Measurements from ENCODE around the gene ITPKB. TPM values are rescaled to one million over a fixed set of nuclear protein-coding genes. Genes with fewer than 3 reads are reported as not detected.
"Not testable (repeated sequence)": the region's sequence is repeated elsewhere in the genome, so short reads cannot be mapped to it uniquely, and the experiment has no call there.

The ITPKB gene
- total RNA-seq, 1 donor from 2014 or later, result 1.6 TPM

DNA sequence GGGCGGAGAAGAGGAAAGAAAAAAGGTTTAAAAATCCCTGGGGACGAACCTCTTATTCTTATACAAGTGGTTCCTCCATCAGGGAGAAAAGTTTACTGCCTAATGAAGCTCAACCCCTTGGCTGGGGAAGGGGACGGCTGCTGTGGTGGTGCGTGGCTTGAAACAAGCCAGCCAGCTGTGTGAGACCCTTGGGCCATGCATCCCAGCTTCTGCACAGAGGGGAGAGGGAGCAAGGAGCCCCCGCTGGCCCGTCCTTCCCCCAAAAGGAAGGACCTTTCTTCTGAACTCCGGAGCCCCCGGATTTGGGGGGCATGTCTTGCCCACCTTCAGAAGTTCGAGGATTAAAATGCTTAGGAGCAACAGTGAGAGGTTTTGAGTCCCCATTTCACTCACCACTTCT, 123.2 kb downstream of the ITPKB start:
- DNase-seq (ENCODE audit: low spot score), result no peak
- no peaks in the 10 kb centered on the region for H3K27me3 ChIP-seq
- no peak for TF ChIP-seq EZH2 (IDR thresholded peaks at IDR 0.05)
- TF ChIP-seq, protein P1, sequence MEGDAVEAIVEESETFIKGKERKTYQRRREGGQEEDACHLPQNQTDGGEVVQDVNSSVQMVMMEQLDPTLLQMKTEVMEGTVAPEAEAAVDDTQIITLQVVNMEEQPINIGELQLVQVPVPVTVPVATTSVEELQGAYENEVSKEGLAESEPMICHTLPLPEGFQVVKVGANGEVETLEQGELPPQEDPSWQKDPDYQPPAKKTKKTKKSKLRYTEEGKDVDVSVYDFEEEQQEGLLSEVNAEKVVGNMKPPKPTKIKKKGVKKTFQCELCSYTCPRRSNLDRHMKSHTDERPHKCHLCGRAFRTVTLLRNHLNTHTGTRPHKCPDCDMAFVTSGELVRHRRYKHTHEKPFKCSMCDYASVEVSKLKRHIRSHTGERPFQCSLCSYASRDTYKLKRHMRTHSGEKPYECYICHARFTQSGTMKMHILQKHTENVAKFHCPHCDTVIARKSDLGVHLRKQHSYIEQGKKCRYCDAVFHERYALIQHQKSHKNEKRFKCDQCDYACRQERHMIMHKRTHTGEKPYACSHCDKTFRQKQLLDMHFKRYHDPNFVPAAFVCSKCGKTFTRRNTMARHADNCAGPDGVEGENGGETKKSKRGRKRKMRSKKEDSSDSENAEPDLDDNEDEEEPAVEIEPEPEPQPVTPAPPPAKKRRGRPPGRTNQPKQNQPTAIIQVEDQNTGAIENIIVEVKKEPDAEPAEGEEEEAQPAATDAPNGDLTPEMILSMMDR (IDR thresholded peaks at IDR 0.05), result no peak
- no peak for TF ChIP-seq EZH2phosphoT487 (IDR thresholded peaks at IDR 0.05)
- Mint-ChIP-seq H3K27me3 (ENCODE audit: insufficient read depth, low read depth) (peaks cover 7% of the 10 kb centered on the region), H3K4me3 (no peak overlapping the region), H3K27ac (no peak overlapping the region), H3K9me3 (peaks cover 8% of the 10 kb centered on the region), H3K4me1 (no peaks in the 10 kb centered on the region), H3K36me3 (no peaks in the 10 kb centered on the region)
- no peaks in the 10 kb centered on the region for H3K9me3 ChIP-seq (ENCODE audit: low read depth)
- no peaks in the 10 kb centered on the region for H3F3A ChIP-seq (ENCODE audit: low read depth)
- H3K36me3 ChIP-seq, result no peaks in the 10 kb centered on the region
- no peak overlapping the region for H3K4me3 ChIP-seq
- H2AFZ ChIP-seq (replicated peaks), result peak overlapping the region; percentile 26
- H3K79me2 ChIP-seq (ENCODE audit: low read depth), result no peaks in the 10 kb centered on the region
- no peak overlapping the region for H3K9ac ChIP-seq
- no peak overlapping the region for H3K27ac ChIP-seq
- no peaks in the 10 kb centered on the region for H3K4me1 ChIP-seq
- no peaks in the 10 kb centered on the region for H4K20me1 ChIP-seq (ENCODE audit: low read depth)
- no peak overlapping the region for H3K4me2 ChIP-seq

DNA sequence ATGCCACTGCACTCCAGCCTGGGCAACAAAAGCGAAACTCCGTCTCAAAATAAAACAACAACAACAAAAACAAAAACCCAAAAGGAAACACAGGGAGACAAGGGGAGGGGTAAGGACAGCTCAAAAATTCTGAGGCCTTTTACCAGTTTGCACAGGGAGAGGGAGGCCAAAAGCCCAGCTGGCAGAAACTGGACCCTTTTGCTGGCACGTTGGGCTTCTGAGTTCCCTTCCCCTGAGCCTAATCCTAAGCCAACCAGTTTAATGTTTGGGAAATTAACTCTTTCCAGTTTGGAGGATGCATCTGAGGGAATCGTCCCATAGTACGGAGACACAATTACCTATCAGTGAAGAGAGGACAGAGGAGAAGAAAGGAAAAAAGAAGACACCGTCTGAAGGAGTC, 127.1 kb downstream of the ITPKB start:
- not testable (repeated sequence) for H3K9me3 Mint-ChIP-seq; H2AFZ ChIP-seq (replicated peaks); H3K79me2 ChIP-seq (ENCODE audit: low read depth); H3K4me1 Mint-ChIP-seq; H3K27ac ChIP-seq; H3K4me3 ChIP-seq; H3K4me2 ChIP-seq; H4K20me1 ChIP-seq (ENCODE audit: low read depth); H3K27ac Mint-ChIP-seq; H3K4me3 Mint-ChIP-seq; H3K36me3 ChIP-seq; H3K27me3 Mint-ChIP-seq (ENCODE audit: insufficient read depth, low read depth); H3K27me3 ChIP-seq; H3K9ac ChIP-seq; DNase-seq (ENCODE audit: low spot score); H3F3A ChIP-seq (ENCODE audit: low read depth); H3K4me1 ChIP-seq; H3K36me3 Mint-ChIP-seq; H3K9me3 ChIP-seq (ENCODE audit: low read depth)

DNA sequence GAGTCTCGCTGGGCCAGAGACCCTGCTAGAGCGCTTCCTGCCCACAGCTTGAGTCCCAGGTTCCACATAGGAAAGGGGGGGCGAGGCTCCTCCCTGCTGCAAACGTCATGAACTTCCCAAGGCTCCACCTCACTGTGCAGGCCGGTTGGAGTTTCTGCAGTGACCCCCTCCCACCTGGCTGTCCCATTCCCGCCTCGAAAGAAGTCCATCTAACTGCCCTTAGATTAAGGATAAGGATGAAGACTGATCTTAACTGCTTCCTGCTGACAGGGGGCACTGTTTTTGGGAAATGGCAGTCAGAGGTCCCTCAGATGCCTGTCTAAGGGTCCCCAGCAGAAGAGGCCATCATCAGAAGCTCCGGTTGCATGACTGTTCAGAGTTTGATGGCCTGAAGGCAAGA, 127.8 kb downstream of the ITPKB start:
- Histone ChIP-seq H3K36me3 (no peaks in the 10 kb centered on the region), H3K27ac (no peak overlapping the region), H3K27me3 (no peaks in the 10 kb centered on the region), H3F3A (ENCODE audit: low read depth) (no peaks in the 10 kb centered on the region), H3K4me3 (no peak overlapping the region), H3K9me3 (ENCODE audit: low read depth) (no peaks in the 10 kb centered on the region), H2AFZ (replicated peaks) (no peak overlapping the region), H3K4me1 (peaks cover 3% of the 10 kb centered on the region), H3K79me2 (ENCODE audit: low read depth) (no peaks in the 10 kb centered on the region), H4K20me1 (ENCODE audit: low read depth) (no peaks in the 10 kb centered on the region), H3K9ac (no peak overlapping the region), H3K4me2 (no peak overlapping the region)
- H3K4me3 Mint-ChIP-seq, result no peak overlapping the region
- no peak for DNase-seq (ENCODE audit: low spot score)
- H3K9me3 Mint-ChIP-seq, result peaks cover under 1% of the 10 kb centered on the region
- peaks cover 4% of the 10 kb centered on the region for H3K4me1 Mint-ChIP-seq
- H3K27ac Mint-ChIP-seq, result no peak overlapping the region
- no peak for TF ChIP-seq EZH2 (IDR thresholded peaks at IDR 0.05)
- TF ChIP-seq, protein P1 (IDR thresholded peaks at IDR 0.05), result no peak
- no peaks in the 10 kb centered on the region for H3K36me3 Mint-ChIP-seq
- H3K27me3 Mint-ChIP-seq (ENCODE audit: insufficient read depth, low read depth), result peaks cover 4% of the 10 kb centered on the region

DNA sequence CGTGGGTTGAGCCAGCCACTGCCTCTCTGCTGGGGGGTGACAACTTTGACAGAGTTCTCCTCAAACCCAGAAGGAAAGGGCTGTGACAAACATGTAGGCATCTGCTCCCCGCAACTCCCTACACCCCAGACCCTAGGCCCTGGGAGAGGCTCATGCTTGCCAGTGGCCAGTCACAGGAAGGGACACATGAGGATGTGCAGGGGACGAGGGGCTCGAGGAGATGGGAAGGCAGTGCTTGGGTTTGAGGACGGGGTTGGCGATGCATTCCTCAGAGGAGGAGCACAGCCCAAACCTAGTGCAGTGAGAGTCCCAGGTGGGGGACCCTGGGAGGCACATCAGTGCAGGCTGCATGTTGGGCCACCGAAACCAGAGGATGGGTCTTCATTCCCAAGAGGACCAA, 128.4 kb downstream of the ITPKB start:
- H3K27me3 ChIP-seq, result no peaks in the 10 kb centered on the region
- DNase-seq (ENCODE audit: low spot score), result no peak
- no peak overlapping the region for H3K27ac ChIP-seq
- no peak overlapping the region for H3K4me3 ChIP-seq
- H2AFZ ChIP-seq (replicated peaks), result no peak overlapping the region
- no peaks in the 10 kb centered on the region for H3K36me3 ChIP-seq
- H3K4me3 Mint-ChIP-seq, result no peak overlapping the region
- H3K9ac ChIP-seq, result no peak overlapping the region
- no peak overlapping the region for H3K27ac Mint-ChIP-seq
- TF ChIP-seq EZH2 (IDR thresholded peaks at IDR 0.05) (no peak), EZH2phosphoT487 (IDR thresholded peaks at IDR 0.05) (no peak)
- TF ChIP-seq, protein P1 (IDR thresholded peaks at IDR 0.05), result no peak
- peaks cover 4% of the 10 kb centered on the region for H3K4me1 Mint-ChIP-seq
- no peaks in the 10 kb centered on the region for H3K79me2 ChIP-seq (ENCODE audit: low read depth)
- H3K36me3 Mint-ChIP-seq, result no peaks in the 10 kb centered on the region
- no peaks in the 10 kb centered on the region for H3K9me3 ChIP-seq (ENCODE audit: low read depth)
- H4K20me1 ChIP-seq (ENCODE audit: low read depth), result no peaks in the 10 kb centered on the region
- no peaks in the 10 kb centered on the region for H3K9me3 Mint-ChIP-seq
- peaks cover 4% of the 10 kb centered on the region for H3K27me3 Mint-ChIP-seq (ENCODE audit: insufficient read depth, low read depth)
- H3K4me1 ChIP-seq, result peaks cover 3% of the 10 kb centered on the region
- H3K4me2 ChIP-seq, result no peak overlapping the region
- H3F3A ChIP-seq (ENCODE audit: low read depth), result no peaks in the 10 kb centered on the region
